Activated T-helper 2 cell treated with anti-CD3 and anti-CD28 coated beads, Interferon-gamma antibody, Interleukin-2, Interleukin-4, amounts not matched to agents 10 μg/mL and 5 μg/mL and 100 μg/mL, durations not matched to agents 14 hours and 24 hours and 36 hours (primary cell): ENCODE measurements around the gene HYDIN. TPM values are rescaled to one million over a fixed set of nuclear protein-coding genes. Genes with fewer than 3 reads are reported as not detected.

ENCODE experiments used
- DNase-seq: peaks from one replicate; pipeline ENCODE4 v3.0.0; 2021; ENCODE audit warnings: low spot score
- H3K27ac Mint-ChIP-seq: one replicate; pipeline ENCODE4 v1.8.0; 2021; ENCODE audit warnings: mixed read lengths
- H3K27me3 Mint-ChIP-seq: one replicate; pipeline ENCODE4 v1.8.0; 2021; ENCODE audit warnings: low read depth, mixed read lengths
- H3K36me3 Mint-ChIP-seq: one replicate; pipeline ENCODE4 v1.8.0; 2021; ENCODE audit warnings: low read depth, mixed read lengths
- H3K4me1 Mint-ChIP-seq: one replicate; pipeline ENCODE4 v1.8.0; 2021; ENCODE audit warnings: low read depth, mixed read lengths
- H3K4me3 Mint-ChIP-seq: one replicate; pipeline ENCODE4 v1.8.0; 2021; ENCODE audit warnings: low read depth, mild to moderate bottlenecking, moderate library complexity, mixed read lengths
- H3K9me3 Mint-ChIP-seq: one replicate; pipeline ENCODE4 v1.8.0; 2021; ENCODE audit warnings: mixed read lengths
- intact Hi-C: fragments of 100-400 bp; cut with micrococcal nuclease; formaldehyde crosslinking; loops from one replicate; pipeline ENCODE4 v1.15.1; 2023
- total RNA-seq: library from RNA; stranded (reverse); gene quantifications from 2 replicates; pipeline ENCODE4 v1.2.3, GENCODE V29; 2022

HYDIN gene
- total RNA-seq, 1 donor from 2014 or later = not detected

GRCh38 chr16:70793851-70794502, 436.5 kb downstream of the HYDIN start:
- DNase-seq = no peak
- intact Hi-C loops = no loop called here
- H3K27ac Mint-ChIP-seq = no peak overlapping the region
- no peaks in the 10 kb centered on the region for H3K27me3 Mint-ChIP-seq
- peaks cover under 1% of the 10 kb centered on the region for H3K4me1 Mint-ChIP-seq
- H3K36me3 Mint-ChIP-seq = no peaks in the 10 kb centered on the region
- H3K4me3 Mint-ChIP-seq = no peak overlapping the region
- H3K9me3 Mint-ChIP-seq = no peaks in the 10 kb centered on the region

GRCh38 chr16:70790815-70791214, 439.7 kb downstream of the HYDIN start:
- no peak overlapping the region for H3K27ac Mint-ChIP-seq
- H3K27me3 Mint-ChIP-seq = no peaks in the 10 kb centered on the region
- intact Hi-C loops = no loop called here
- H3K36me3 Mint-ChIP-seq = no peaks in the 10 kb centered on the region
- H3K9me3 Mint-ChIP-seq = no peaks in the 10 kb centered on the region
- no peaks in the 10 kb centered on the region for H3K4me1 Mint-ChIP-seq
- DNase-seq = no peak
- H3K4me3 Mint-ChIP-seq = no peak overlapping the region

GRCh38 chr16:70789595-70790447, 440.7 kb downstream of the HYDIN start:
- peaks cover under 1% of the 10 kb centered on the region for H3K36me3 Mint-ChIP-seq
- H3K4me1 Mint-ChIP-seq = no peaks in the 10 kb centered on the region
- intact Hi-C loops = no loop called here
- no peak for DNase-seq
- H3K27ac Mint-ChIP-seq = no peak overlapping the region
- no peak overlapping the region for H3K4me3 Mint-ChIP-seq
- no peaks in the 10 kb centered on the region for H3K27me3 Mint-ChIP-seq
- no peaks in the 10 kb centered on the region for H3K9me3 Mint-ChIP-seq

GRCh38 chr16:70788668-70789594, 441.6 kb downstream of the HYDIN start:
- Mint-ChIP-seq H3K27me3 (no peaks in the 10 kb centered on the region), H3K4me3 (no peak overlapping the region), H3K36me3 (peaks cover 8% of the 10 kb centered on the region), H3K9me3 (no peaks in the 10 kb centered on the region), H3K4me1 (no peaks in the 10 kb centered on the region), H3K27ac (no peak overlapping the region)
- intact Hi-C loops = no loop called here
- DNase-seq = no peak

GRCh38 chr16:70786020-70786755, 444.3 kb downstream of the HYDIN start:
- Mint-ChIP-seq H3K4me3 (no peak overlapping the region), H3K27ac (no peak overlapping the region), H3K9me3 (no peaks in the 10 kb centered on the region), H3K27me3 (no peaks in the 10 kb centered on the region), H3K4me1 (no peaks in the 10 kb centered on the region), H3K36me3 (peaks cover 35% of the 10 kb centered on the region)
- DNase-seq = no peak
- intact Hi-C loops = no loop called here

- no peak overlapping the region for H3K4me3 Mint-ChIP-seq
- H3K36me3 Mint-ChIP-seq = peaks cover 46% of the 10 kb centered on the region
- H3K27ac Mint-ChIP-seq = no peak overlapping the region
- no peaks in the 10 kb centered on the region for H3K4me1 Mint-ChIP-seq
- H3K27me3 Mint-ChIP-seq = no peaks in the 10 kb centered on the region
- no peak for DNase-seq
- H3K9me3 Mint-ChIP-seq = no peaks in the 10 kb centered on the region
- intact Hi-C loops = no loop called here
These were observed 445.6 kb downstream of the HYDIN start for GRCh38 chr16:70784692-70785555.

- H3K36me3 Mint-ChIP-seq = peaks cover 56% of the 10 kb centered on the region
- H3K9me3 Mint-ChIP-seq = no peaks in the 10 kb centered on the region
- H3K27me3 Mint-ChIP-seq = no peaks in the 10 kb centered on the region
- H3K4me3 Mint-ChIP-seq = no peak overlapping the region
- H3K27ac Mint-ChIP-seq = no peak overlapping the region
- intact Hi-C loops = no loop called here
- no peaks in the 10 kb centered on the region for H3K4me1 Mint-ChIP-seq
- DNase-seq = no peak
These were observed 448.3 kb downstream of the HYDIN start for GRCh38 chr16:70782237-70782636.

- intact Hi-C loops = no loop called here
- H3K4me1 Mint-ChIP-seq = no peaks in the 10 kb centered on the region
- peaks cover 57% of the 10 kb centered on the region for H3K36me3 Mint-ChIP-seq
- H3K9me3 Mint-ChIP-seq = no peaks in the 10 kb centered on the region
- H3K4me3 Mint-ChIP-seq = no peak overlapping the region
- H3K27ac Mint-ChIP-seq = no peak overlapping the region
- H3K27me3 Mint-ChIP-seq = no peaks in the 10 kb centered on the region
- DNase-seq = no peak
These were observed 448.7 kb downstream of the HYDIN start for GRCh38 chr16:70781800-70782199.

- Mint-ChIP-seq H3K36me3 (peaks cover 57% of the 10 kb centered on the region), H3K9me3 (no peaks in the 10 kb centered on the region)
These were observed 450.0 kb downstream of the HYDIN start for GRCh38 chr16:70780546-70780945.

GRCh38 chr16:70779361-70779760, 451.2 kb downstream of the HYDIN start:
- intact Hi-C loops = no loop called here
- no peaks in the 10 kb centered on the region for H3K4me1 Mint-ChIP-seq
- no peaks in the 10 kb centered on the region for H3K9me3 Mint-ChIP-seq
- no peaks in the 10 kb centered on the region for H3K27me3 Mint-ChIP-seq
- no peak for DNase-seq
- H3K27ac Mint-ChIP-seq = no peak overlapping the region
- H3K4me3 Mint-ChIP-seq = no peak overlapping the region
- peaks cover 56% of the 10 kb centered on the region for H3K36me3 Mint-ChIP-seq

More at GRCh38 chr16:70780546-70780945, 450.0 kb downstream of the HYDIN start:
- Mint-ChIP-seq H3K4me3 (no peak overlapping the region), H3K4me1 (no peaks in the 10 kb centered on the region), H3K27ac (no peak overlapping the region), H3K27me3 (no peaks in the 10 kb centered on the region)
- no peak for DNase-seq
- intact Hi-C loops = no loop called here

- H3K4me1 Mint-ChIP-seq = no peaks in the 10 kb centered on the region
- H3K36me3 Mint-ChIP-seq = peaks cover 51% of the 10 kb centered on the region
- no peaks in the 10 kb centered on the region for H3K9me3 Mint-ChIP-seq
- H3K4me3 Mint-ChIP-seq = no peak overlapping the region
- intact Hi-C loops = no loop called here
- no peak overlapping the region for H3K27ac Mint-ChIP-seq
- H3K27me3 Mint-ChIP-seq = no peaks in the 10 kb centered on the region
- DNase-seq = no peak
These were observed 451.6 kb downstream of the HYDIN start for GRCh38 chr16:70778901-70779309.
